Embryonic facial prominence (tissue), 1 donor: ENCODE measurements around the gene NDST1.

Experiments used
- DNase-seq: peaks from one replicate; pipeline ENCODE4 v3.0.0-alpha.2; 2016; ENCODE audit errors: extremely low spot score

Gene NDST1

GRCh38 chr5:150606476-150606875 lies 98.5 kb downstream of the NDST1 start:
- no peak for DNase-seq

GRCh38 chr5:150607105-150607504 lies 99.2 kb downstream of the NDST1 start:
- no peak for DNase-seq
